ENCODE measurements around the gene ARID3A. TPM values are rescaled to one million over a fixed set of nuclear protein-coding genes. Genes with fewer than 3 reads are reported as not detected.

ARID3A gene
- total RNA-seq, 1 donor from 2014 or later: 106 TPM

GRCh38 chr19:904545-904944, 21.3 kb upstream of the ARID3A start:
- Mint-ChIP-seq H3K27ac (ENCODE audit: unreplicated experiment) (no peak overlapping the region), H3K36me3 (ENCODE audit: low read depth, unreplicated experiment) (peaks cover under 1% of the 10 kb centered on the region), H3K27me3 (ENCODE audit: low read depth, unreplicated experiment) (no peaks in the 10 kb centered on the region), H3K4me1 (ENCODE audit: low read depth, unreplicated experiment) (peaks cover 4% of the 10 kb centered on the region), H3K4me3 (ENCODE audit: unreplicated experiment) (no peak overlapping the region), H3K9me3 (ENCODE audit: unreplicated experiment) (no peaks in the 10 kb centered on the region)
- FAIRE-seq: no peak
- Histone ChIP-seq H3K79me2 (ENCODE audit: insufficient read depth, low read length) (peaks cover 49% of the 10 kb centered on the region), H3K4me1 (ENCODE audit: insufficient read depth, low read length) (peaks cover 15% of the 10 kb centered on the region), H3K4me2 (ENCODE audit: low read length) (no peak overlapping the region), H3K4me3 (ENCODE audit: insufficient read depth, low read depth, low read length) (no peak overlapping the region), H3K27ac (ENCODE audit: low read depth, low read length) (no peak overlapping the region), H4K20me1 (ENCODE audit: insufficient read depth, low read length) (peaks cover 78% of the 10 kb centered on the region), H2AFZ (ENCODE audit: low read depth, low read length) (no peak overlapping the region), H3K36me3 (ENCODE audit: insufficient read depth, low read length) (peaks cover 3% of the 10 kb centered on the region), H3K27me3 (ENCODE audit: insufficient read depth, low read length) (no peaks in the 10 kb centered on the region), H3K9ac (ENCODE audit: low read length) (no peak overlapping the region), H3K9me3 (ENCODE audit: insufficient read depth, low read depth, low read length) (no peaks in the 10 kb centered on the region)
- DNase-seq (ENCODE audit: low read depth): no peak
- no peak for TF ChIP-seq EZH2 (IDR thresholded peaks at IDR 0.05; ENCODE audit: insufficient read depth, low read length)

- TF ChIP-seq EZH2 (IDR thresholded peaks at IDR 0.05; ENCODE audit: insufficient read depth, low read length): no peak
- no peak for TF ChIP-seq CTCF (IDR thresholded peaks at IDR 0.05; ENCODE audit: insufficient read depth, low read depth, low read length)
- FAIRE-seq (no peak), DNase-seq (ENCODE audit: low read depth) (no peak)
- Mint-ChIP-seq H3K9me3 (ENCODE audit: unreplicated experiment) (no peaks in the 10 kb centered on the region), H3K4me3 (ENCODE audit: unreplicated experiment) (no peak overlapping the region), H3K4me1 (ENCODE audit: low read depth, unreplicated experiment) (peaks cover 5% of the 10 kb centered on the region), H3K36me3 (ENCODE audit: low read depth, unreplicated experiment) (peaks cover 2% of the 10 kb centered on the region), H3K27me3 (ENCODE audit: low read depth, unreplicated experiment) (no peaks in the 10 kb centered on the region), H3K27ac (ENCODE audit: unreplicated experiment) (no peak overlapping the region)
- no peak overlapping the region for H2AFZ ChIP-seq (ENCODE audit: low read depth, low read length)
- H4K20me1 ChIP-seq (ENCODE audit: insufficient read depth, low read length): peaks cover 79% of the 10 kb centered on the region
- no peak overlapping the region for H3K9ac ChIP-seq (ENCODE audit: low read length)
- no peak overlapping the region for H3K27ac ChIP-seq (ENCODE audit: low read depth, low read length)
- H3K36me3 ChIP-seq (ENCODE audit: insufficient read depth, low read length): peaks cover 3% of the 10 kb centered on the region
- H3K27me3 ChIP-seq (ENCODE audit: insufficient read depth, low read length): no peaks in the 10 kb centered on the region
- no peaks in the 10 kb centered on the region for H3K9me3 ChIP-seq (ENCODE audit: insufficient read depth, low read depth, low read length)
- no peak overlapping the region for H3K4me3 ChIP-seq (ENCODE audit: insufficient read depth, low read depth, low read length)
- H3K79me2 ChIP-seq (ENCODE audit: insufficient read depth, low read length): peaks cover 64% of the 10 kb centered on the region
- H3K4me2 ChIP-seq (ENCODE audit: low read length): no peak overlapping the region
- peaks cover 16% of the 10 kb centered on the region for H3K4me1 ChIP-seq (ENCODE audit: insufficient read depth, low read length)
Measured at GRCh38 chr19:906480-906879, 19.4 kb upstream of the ARID3A start.

- peaks cover 2% of the 10 kb centered on the region for H3K36me3 Mint-ChIP-seq (ENCODE audit: low read depth, unreplicated experiment)
- H3K27me3 ChIP-seq (ENCODE audit: insufficient read depth, low read length): no peaks in the 10 kb centered on the region
- peaks cover 71% of the 10 kb centered on the region for H4K20me1 ChIP-seq (ENCODE audit: insufficient read depth, low read length)
- H3K79me2 ChIP-seq (ENCODE audit: insufficient read depth, low read length): peaks cover 62% of the 10 kb centered on the region
- no peak overlapping the region for H3K4me2 ChIP-seq (ENCODE audit: low read length)
- H3K9me3 ChIP-seq (ENCODE audit: insufficient read depth, low read depth, low read length): no peaks in the 10 kb centered on the region
- no peak overlapping the region for H3K9ac ChIP-seq (ENCODE audit: low read length)
- DNase-seq (ENCODE audit: low read depth): no peak
- no peak overlapping the region for H3K27ac Mint-ChIP-seq (ENCODE audit: unreplicated experiment)
- no peaks in the 10 kb centered on the region for H3K9me3 Mint-ChIP-seq (ENCODE audit: unreplicated experiment)
- TF ChIP-seq CTCF (IDR thresholded peaks at IDR 0.05; ENCODE audit: insufficient read depth, low read depth, low read length) (no peak), EZH2 (IDR thresholded peaks at IDR 0.05; ENCODE audit: insufficient read depth, low read length) (no peak)
- H3K4me3 Mint-ChIP-seq (ENCODE audit: unreplicated experiment): no peak overlapping the region
- H3K27ac ChIP-seq (ENCODE audit: low read depth, low read length): no peak overlapping the region
- H3K4me3 ChIP-seq (ENCODE audit: insufficient read depth, low read depth, low read length): no peak overlapping the region
- H3K36me3 ChIP-seq (ENCODE audit: insufficient read depth, low read length): peaks cover 3% of the 10 kb centered on the region
- peaks cover 16% of the 10 kb centered on the region for H3K4me1 ChIP-seq (ENCODE audit: insufficient read depth, low read length)
- H3K27me3 Mint-ChIP-seq (ENCODE audit: low read depth, unreplicated experiment): no peaks in the 10 kb centered on the region
- peaks cover 5% of the 10 kb centered on the region for H3K4me1 Mint-ChIP-seq (ENCODE audit: low read depth, unreplicated experiment)
- no peak for FAIRE-seq
- H2AFZ ChIP-seq (ENCODE audit: low read depth, low read length): no peak overlapping the region
Measured at GRCh38 chr19:907183-907853, 18.5 kb upstream of the ARID3A start.

All from astrocyte (in vitro differentiated cells and primary cell).